Suppressor macrophage (primary cell): ENCODE results near the gene TECPR1.

Experiments
- DNase-seq, 4 experiments: peaks; one replicate each; pipeline ENCODE4 v3.0.0-alpha.2; 2020 to 2022

Gene TECPR1

GRCh38 chr7:98187138-98187502 is 64.9 kb downstream of the TECPR1 start:
- DNase-seq, result no peak

GRCh38 chr7:98186452-98187137 is 65.4 kb downstream of the TECPR1 start:
- peak in 3 of 4 experiments; percentile 21 to 75 (median 70) for DNase-seq

- peak in 2 of 4 experiments; percentile 16 to 27 for DNase-seq
Observed at GRCh38 chr7:98185101-98185500, 66.9 kb downstream of the TECPR1 start.

- no peak for DNase-seq
Observed at GRCh38 chr7:98180751-98181150, 71.3 kb downstream of the TECPR1 start.

- DNase-seq, result no peak
Observed at GRCh38 chr7:98178762-98179490, 73.1 kb downstream of the TECPR1 start.

GRCh38 chr7:98178321-98178720 is 73.7 kb downstream of the TECPR1 start:
- DNase-seq, result no peak

- no peak for DNase-seq
Observed at GRCh38 chr7:98177553-98177952, 74.5 kb downstream of the TECPR1 start.

- no peak for DNase-seq
Observed at GRCh38 chr7:98175260-98175940, 76.6 kb downstream of the TECPR1 start.

GRCh38 chr7:98174334-98175259 is 77.4 kb downstream of the TECPR1 start:
- no peak for DNase-seq

GRCh38 chr7:98171449-98171848 is 80.6 kb downstream of the TECPR1 start:
- DNase-seq, result no peak

GRCh38 chr7:98170966-98171365 is 81.1 kb downstream of the TECPR1 start:
- DNase-seq, result no peak

GRCh38 chr7:98168904-98169621 is 83.0 kb downstream of the TECPR1 start:
- no peak for DNase-seq

- peak; percentile 50 to 76 (median 66) for DNase-seq
Observed at GRCh38 chr7:98168181-98168903, 83.7 kb downstream of the TECPR1 start.

- no peak for DNase-seq
Observed at GRCh38 chr7:98167653-98168052, 84.4 kb downstream of the TECPR1 start.

- no peak for DNase-seq
Observed at GRCh38 chr7:98166668-98166970, 85.4 kb downstream of the TECPR1 start.

- peak; percentile 48 to 77 (median 70) for DNase-seq
Observed at GRCh38 chr7:98165827-98166667, 86.0 kb downstream of the TECPR1 start.
